HepG2 (cell line): Measurements from ENCODE around the gene MIPEP. TPM values are rescaled to one million over a fixed set of nuclear protein-coding genes. Genes with fewer than 3 reads are reported as not detected.

Experiments
- ATAC-seq: fragments of 200-7000 bp; cut with Tn5 transposase; 3 replicates; pipeline ENCODE4 v1.9.1; 2020; ENCODE audit warnings: mild to moderate bottlenecking, moderate library complexity
- BruUV-seq: library from RNA; stranded (reverse); fragments of 400-500 nt; replicated peaks from 2 replicates; lab custom pipeline; 2021; lab: Mats Ljungman, UMichigan
- CTCF ChIA-PET: fragments of 300-600 bp; formaldehyde crosslinking; extraction: SDS; loops from one replicate; lab custom pipeline; 2021; ENCODE audit warnings: low total read pairs, inconsistent platforms, low intra/inter-chr PET ratio; lab: Yijun Ruan, JAX
- POLR2A ChIA-PET: fragments of 350-600 bp; sonication (Branson Sonifier 250); formaldehyde crosslinking; loops from one replicate; lab custom pipeline; 2020; ENCODE audit warnings: antibody characterized with exemption, inconsistent platforms; lab: Yijun Ruan, JAX
- DNase-seq: peaks from one replicate; pipeline ENCODE4 v3.0.0-alpha.2; 2015; ENCODE audit warnings: low spot score
- FAIRE-seq: peaks from 3 replicates; lab custom pipeline; 2011; peaks lifted over from hg19 to GRCh38; lab: Jason Lieb, UNC
- H2AFZ ChIP-seq: one replicate; pipeline ENCODE4 v1.6.1; 2011; ENCODE audit warnings: low read length, inconsistent platforms
- H3K27ac ChIP-seq: fragments of 300-600 bp; 3 replicates; pipeline ENCODE4 v1.8.0; 2011; ENCODE audit warnings: mixed run types, mild to moderate bottlenecking, mixed read lengths, low read length, inconsistent platforms; ENCODE audit not compliant: insufficient read depth; ENCODE audit errors: extremely low read length
- H3K27me3 ChIP-seq, 2 experiments: fragments of 200-600 bp in 1 of 2; 2 replicates in 1 of 2; 3 replicates in 1 of 2; pipeline versions ENCODE4 v1.6.0 to v1.8.0; 2011; ENCODE audit warnings: low read length in 2 of 2, mild to moderate bottlenecking in 2 of 2, moderate library complexity in 2 of 2, inconsistent platforms in 1 of 2; ENCODE audit not compliant: insufficient read depth in 2 of 2, control insufficient read depth in 1 of 2
- H3K36me3 ChIP-seq, 2 experiments: fragments of 200-600 bp in 1 of 2; replicated peaks in 1 of 2; 2 replicates in 1 of 2; 3 replicates in 1 of 2; pipeline versions ENCODE4 v1.5.1 to v1.8.0; 2011; ENCODE audit warnings: low read length in 2 of 2, inconsistent platforms in 1 of 2; ENCODE audit not compliant: insufficient read depth in 2 of 2, control insufficient read depth in 1 of 2
- H3K4me1 ChIP-seq: 2 replicates; pipeline ENCODE4 v1.5.1; 2012; ENCODE audit warnings: low read length, inconsistent platforms; ENCODE audit not compliant: insufficient read depth
- H3K4me2 ChIP-seq: 2 replicates; pipeline ENCODE4 v1.6.0; 2011; ENCODE audit warnings: low read depth, low read length, inconsistent platforms
- H3K4me3 ChIP-seq, 3 experiments: fragments of 200-600 bp in 1 of 3; sonication (generic), shearing (Covaris generic) in 1 of 3; replicated peaks in 1 of 3; 2 replicates each; pipeline ENCODE4 v1.5.1; 2011 to 2016; ENCODE audit warnings: low read length in 3 of 3, inconsistent platforms in 2 of 3, low read depth in 2 of 3, mild to moderate bottlenecking in 2 of 3, control low read depth in 1 of 3, mixed read lengths in 1 of 3; ENCODE audit not compliant: insufficient read depth in 1 of 3
- H3K79me2 ChIP-seq: one replicate; pipeline ENCODE4 v1.6.1; 2011; ENCODE audit warnings: low read length, inconsistent platforms; ENCODE audit not compliant: insufficient read depth
- H3K9ac ChIP-seq: 2 replicates; pipeline ENCODE4 v1.6.0; 2011; ENCODE audit warnings: mild to moderate bottlenecking, low read depth, low read length, inconsistent platforms; ENCODE audit not compliant: insufficient read depth
- H3K9me3 ChIP-seq: 2 replicates; pipeline ENCODE4 v1.5.1; 2012; ENCODE audit warnings: mild to moderate bottlenecking, low read length
- H4K20me1 ChIP-seq: 2 replicates; pipeline ENCODE4 v1.6.0; 2011; ENCODE audit warnings: inconsistent platforms, mild to moderate bottlenecking, low read length, moderate library complexity; ENCODE audit not compliant: insufficient read depth
- ETV5 ChIP-seq: IDR thresholded peaks from 2 replicates; pipeline ENCODE4 v1.6.1; 2018; ENCODE audit warnings: missing biosample characterization, missing genetic modification reagents, inconsistent platforms, borderline replicate concordance
- GPN1 ChIP-seq: sonication (generic); formaldehyde crosslinking; IDR thresholded peaks from 2 replicates; pipeline ENCODE4 v1.5.1; 2020; ENCODE audit warnings: missing genetic modification reagents, borderline replicate concordance
- HDAC2 ChIP-seq: sonication (generic); formaldehyde crosslinking; IDR thresholded peaks from 2 replicates; pipeline ENCODE4 v1.4.0; 2020; ENCODE audit warnings: missing genetic modification reagents
- NFYB ChIP-seq: sonication (generic); formaldehyde crosslinking; IDR thresholded peaks from 2 replicates; pipeline ENCODE4 v1.4.0; 2020; ENCODE audit warnings: missing genetic modification reagents
- SIN3B ChIP-seq: fragments of 150-350 bp; IDR thresholded peaks from 2 replicates; pipeline ENCODE4 v1.6.1; 2014; ENCODE audit warnings: low read length
- SMARCC2 ChIP-seq: fragments of 450-650 bp; IDR thresholded peaks from 2 replicates; pipeline ENCODE4 v1.6.1; 2017; ENCODE audit warnings: antibody characterized with exemption, mild to moderate bottlenecking
- SUZ12 ChIP-seq: fragments of 150-350 bp; IDR thresholded peaks from 2 replicates; pipeline ENCODE4 v1.6.1; 2014; ENCODE audit warnings: low read depth, low read length
- TSC22D2 ChIP-seq: sonication (generic); formaldehyde crosslinking; IDR thresholded peaks from 2 replicates; pipeline ENCODE4 v1.5.1; 2020; ENCODE audit warnings: missing genetic modification reagents, mild to moderate bottlenecking, borderline replicate concordance
- ZFP1 ChIP-seq: IDR thresholded peaks from 2 replicates; pipeline ENCODE4 v1.6.1; 2016
- ZFP41 ChIP-seq: sonication (generic); formaldehyde crosslinking; IDR thresholded peaks from 2 replicates; pipeline ENCODE4 v1.4.0; 2020; ENCODE audit warnings: mild to moderate bottlenecking, missing genetic modification reagents, borderline replicate concordance
- ZKSCAN1 ChIP-seq: fragments of 150-350 bp; IDR thresholded peaks from 2 replicates; pipeline ENCODE4 v1.6.1; 2014; ENCODE audit warnings: low read length
- ZNF678 ChIP-seq: sonication (generic); formaldehyde crosslinking; IDR thresholded peaks from 2 replicates; pipeline ENCODE4 v1.4.0; 2020; ENCODE audit warnings: mild to moderate bottlenecking, missing genetic modification reagents
- WGBS: methylation state at CpG from one replicate; pipeline ENCODE4 v1.1.6; 2017; ENCODE audit warnings: low lambda C conversion rate; 5-methylcytosine and 5-hydroxymethylcytosine counted together
- in situ Hi-C: cut with HindIII; loops from 2 replicates; pipeline ENCODE4 v1.10.0; 2017; ENCODE audit warnings: low pct_unique_long_range_greater_than_20kb; ENCODE audit not compliant: extremely low pct_ligation_motif_present
- intact Hi-C: fragments of 100-400 bp; cut with micrococcal nuclease; formaldehyde crosslinking; loops from one replicate; pipeline ENCODE4 v1.10.0; 2022; ENCODE audit not compliant: unreplicated experiment
- polyA plus RNA-seq, 8 experiments: library from polyadenylated mRNA; depleted of rRNA in 3 of 8; stranded (reverse) in 7 of 8; unstranded in 1 of 8; fragments of >200 nt; fragmentation: Illumina TruSeq in 4 of 8; extraction: Trizol in 4 of 8; gene quantifications; 2 replicates each; pipeline versions ENCODE4 v1.2.1 to v1.2.3, GENCODE V29; 2011 to 2016; ENCODE audit warnings: low read depth in 4 of 8, missing spikeins in 1 of 8, mixed read lengths in 1 of 8; ENCODE audit not compliant: insufficient read depth in 1 of 8
- total RNA-seq, 5 experiments: library from RNA; depleted of rRNA; stranded (reverse); fragments of >200 nt; fragmentation: Illumina TruSeq; extraction: Trizol; gene quantifications; 2 replicates each; pipeline ENCODE4 v1.2.3, GENCODE V29; 2016; ENCODE audit warnings: low read depth in 1 of 5
- TF ChIP-seq, protein P1 (sequence below): conservative IDR thresholded peaks from 2 replicates; pipeline ENCODE4 v1.6.1; 2018; ENCODE audit warnings: missing genetic modification reagents
- TF ChIP-seq, protein P2 (sequence below): sonication (generic); formaldehyde crosslinking; IDR thresholded peaks from 2 replicates; pipeline ENCODE4 v1.4.0; 2020; ENCODE audit warnings: missing genetic modification reagents
- TF ChIP-seq, protein P3 (sequence below): sonication (generic); formaldehyde crosslinking; IDR thresholded peaks from 2 replicates; pipeline ENCODE4 v1.5.0; 2020; ENCODE audit warnings: missing genetic modification reagents, mild to moderate bottlenecking, borderline replicate concordance

Gene MIPEP
- total and polyA plus RNA-seq, 2 of the 13 experiments (the other 11 are each of a cell fraction or from before 2014, with no cell fraction given): 9.3 to 24.1 TPM

DNA sequence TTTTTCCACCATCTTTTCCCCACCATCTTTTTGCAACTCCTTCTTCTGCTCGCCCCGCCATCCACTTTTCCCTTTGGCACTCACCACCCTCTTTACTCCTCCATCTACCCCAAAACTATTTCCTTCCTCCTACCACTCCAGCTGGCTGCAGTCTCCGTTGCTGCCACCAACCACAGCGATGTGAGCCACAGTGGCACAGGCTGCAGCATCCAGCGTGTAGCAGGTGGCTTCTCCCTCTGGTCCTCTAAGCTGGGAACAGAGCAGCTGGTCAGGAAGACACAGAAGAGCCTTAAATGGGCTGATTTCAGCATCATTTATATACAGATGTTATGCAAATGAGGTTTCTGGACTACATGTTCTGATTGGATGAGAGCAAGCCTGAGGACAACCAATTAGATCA, 174.5 kb downstream of the MIPEP start:
- Histone ChIP-seq H3K36me3 (no peaks in the 10 kb centered on the region), H3K27me3 (no peaks in the 10 kb centered on the region), H3K9ac (no peak overlapping the region), H4K20me1 (no peaks in the 10 kb centered on the region), H3K79me2 (no peaks in the 10 kb centered on the region), H3K4me1 (peaks cover 43% of the 10 kb centered on the region), H3K4me2 (no peak overlapping the region), H3K4me3 (no peak overlapping the region), H2AFZ (no peak overlapping the region), H3K9me3 (no peaks in the 10 kb centered on the region), H3K27ac (no peak overlapping the region)
- no TSS peak for BruUV-seq
- TF ChIP-seq NFYB (CRISPR knock-in tag): peak; percentile 38; the same call in 1 of the 2 replicates
- TF ChIP-seq, protein P1, sequence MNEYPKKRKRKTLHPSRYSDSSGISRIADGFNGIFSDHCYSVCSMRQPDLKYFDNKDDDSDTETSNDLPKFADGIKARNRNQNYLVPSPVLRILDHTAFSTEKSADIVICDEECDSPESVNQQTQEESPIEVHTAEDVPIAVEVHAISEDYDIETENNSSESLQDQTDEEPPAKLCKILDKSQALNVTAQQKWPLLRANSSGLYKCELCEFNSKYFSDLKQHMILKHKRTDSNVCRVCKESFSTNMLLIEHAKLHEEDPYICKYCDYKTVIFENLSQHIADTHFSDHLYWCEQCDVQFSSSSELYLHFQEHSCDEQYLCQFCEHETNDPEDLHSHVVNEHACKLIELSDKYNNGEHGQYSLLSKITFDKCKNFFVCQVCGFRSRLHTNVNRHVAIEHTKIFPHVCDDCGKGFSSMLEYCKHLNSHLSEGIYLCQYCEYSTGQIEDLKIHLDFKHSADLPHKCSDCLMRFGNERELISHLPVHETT (CRISPR knock-in tag): no peak
- in situ Hi-C loops: loop anchor here (5.0 kb wide), 1 partner anchor 153 kb away; no protein-coding TSS in a partner anchor
- DNase-seq (no peak), ATAC-seq (no peak), FAIRE-seq (no peak)
- intact Hi-C loops: loop anchor here (1.0 to 2.0 kb wide), 4 partner anchors 136 to 247 kb away; no protein-coding TSS in a partner anchor
- CTCF ChIA-PET: interaction anchor here (1.1 to 4.4 kb wide), 4 partner anchors 156 to 204 kb away, joined by 3 to 34 read pairs (median 4); no protein-coding TSS in a partner anchor
- POLR2A ChIA-PET: no interaction called here
- WGBS: 70% methylated on average over 5 of the region's 5 CpGs

DNA sequence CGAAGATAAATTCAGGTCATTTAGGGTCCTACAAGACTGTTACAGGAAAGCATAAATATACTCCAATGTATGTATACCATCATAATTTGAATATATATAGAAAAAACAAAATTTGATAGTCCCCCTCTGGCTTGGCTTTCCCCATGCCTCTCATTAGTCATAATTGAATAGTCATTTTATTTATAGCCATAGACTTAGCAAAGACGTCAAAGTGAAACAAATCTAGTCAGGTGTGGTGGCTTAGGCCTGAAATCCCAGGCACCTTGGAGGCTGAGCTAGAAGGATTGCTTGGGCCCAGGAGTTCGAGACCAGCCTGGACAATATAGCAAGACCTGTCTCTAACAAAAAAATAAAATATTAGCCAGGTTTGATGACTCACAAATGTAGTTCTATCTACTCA, 177.8 kb downstream of the MIPEP start:
- no peak overlapping the region for H3K27ac ChIP-seq
- no peak overlapping the region for H2AFZ ChIP-seq
- no peaks in the 10 kb centered on the region for H3K27me3 ChIP-seq
- no peak overlapping the region for H3K9ac ChIP-seq
- H3K9me3 ChIP-seq: no peaks in the 10 kb centered on the region
- no peak for DNase-seq
- H4K20me1 ChIP-seq: no peaks in the 10 kb centered on the region
- in situ Hi-C loops: no loop called here
- no peak for ATAC-seq
- no peaks in the 10 kb centered on the region for H3K36me3 ChIP-seq
- no peak overlapping the region for H3K4me3 ChIP-seq
- H3K4me2 ChIP-seq: no peak overlapping the region
- H3K79me2 ChIP-seq: no peaks in the 10 kb centered on the region
- no TSS peak for BruUV-seq
- no peak for FAIRE-seq
- H3K4me1 ChIP-seq: peaks cover 11% of the 10 kb centered on the region
- TF ChIP-seq SMARCC2 (no peak), ZNF678 (no peak), GPN1 (no peak), TSC22D2 (CRISPR knock-in tag) (no peak), SIN3B (no peak), ZKSCAN1 (no peak), ZFP1 (no peak), ETV5 (CRISPR knock-in tag) (no peak), SUZ12 (no peak), HDAC2 (no peak), ZFP41 (CRISPR knock-in tag) (no peak)
- TF ChIP-seq, protein P2, sequence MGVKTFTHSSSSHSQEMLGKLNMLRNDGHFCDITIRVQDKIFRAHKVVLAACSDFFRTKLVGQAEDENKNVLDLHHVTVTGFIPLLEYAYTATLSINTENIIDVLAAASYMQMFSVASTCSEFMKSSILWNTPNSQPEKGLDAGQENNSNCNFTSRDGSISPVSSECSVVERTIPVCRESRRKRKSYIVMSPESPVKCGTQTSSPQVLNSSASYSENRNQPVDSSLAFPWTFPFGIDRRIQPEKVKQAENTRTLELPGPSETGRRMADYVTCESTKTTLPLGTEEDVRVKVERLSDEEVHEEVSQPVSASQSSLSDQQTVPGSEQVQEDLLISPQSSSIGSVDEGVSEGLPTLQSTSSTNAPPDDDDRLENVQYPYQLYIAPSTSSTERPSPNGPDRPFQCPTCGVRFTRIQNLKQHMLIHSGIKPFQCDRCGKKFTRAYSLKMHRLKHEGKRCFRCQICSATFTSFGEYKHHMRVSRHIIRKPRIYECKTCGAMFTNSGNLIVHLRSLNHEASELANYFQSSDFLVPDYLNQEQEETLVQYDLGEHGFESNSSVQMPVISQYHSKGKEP (CRISPR knock-in tag): no peak
- TF ChIP-seq, protein P3, sequence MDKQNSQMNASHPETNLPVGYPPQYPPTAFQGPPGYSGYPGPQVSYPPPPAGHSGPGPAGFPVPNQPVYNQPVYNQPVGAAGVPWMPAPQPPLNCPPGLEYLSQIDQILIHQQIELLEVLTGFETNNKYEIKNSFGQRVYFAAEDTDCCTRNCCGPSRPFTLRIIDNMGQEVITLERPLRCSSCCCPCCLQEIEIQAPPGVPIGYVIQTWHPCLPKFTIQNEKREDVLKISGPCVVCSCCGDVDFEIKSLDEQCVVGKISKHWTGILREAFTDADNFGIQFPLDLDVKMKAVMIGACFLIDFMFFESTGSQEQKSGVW (CRISPR knock-in tag): no peak
- 64% methylated on average over 3 of the region's 3 CpGs for WGBS
- ChIA-PET CTCF (no interaction called here), POLR2A (no interaction called here)
- intact Hi-C loops: no loop called here
